Panc1 (cell line): ENCODE data around the gene RAD21L1. TPM values are rescaled to one million over a fixed set of nuclear protein-coding genes. Genes with fewer than 3 reads are reported as not detected.

Experiments used
- ATAC-seq: fragments of 200-7000 bp; cut with Tn5 transposase; 2 replicates; pipeline ENCODE4 v1.9.1; 2020; ENCODE audit warnings: mild to moderate bottlenecking, moderate library complexity
- BruUV-seq: library from RNA; stranded (reverse); fragments of 400-500 nt; replicated peaks from 2 replicates; lab custom pipeline; 2021; lab: Mats Ljungman, UMichigan
- CTCF ChIA-PET: fragments of 300-600 bp; sonication (Branson Sonifier 250); formaldehyde crosslinking; loops from one replicate; lab custom pipeline; 2022; ENCODE audit warnings: antibody characterized with exemption; lab: Charles Lee
- POLR2A ChIA-PET: fragments of 300-600 bp; sonication (Branson Sonifier 250); formaldehyde crosslinking; loops from one replicate; lab custom pipeline; 2022; ENCODE audit warnings: antibody characterized with exemption; lab: Charles Lee
- DNase-seq: peaks from one replicate; pipeline ENCODE4 v3.0.0-alpha.2; 2010; ENCODE audit warnings: low read depth, low spot score
- H3K27ac ChIP-seq: 2 replicates; pipeline ENCODE4 v1.5.1; 2011; ENCODE audit warnings: mild to moderate bottlenecking, low read length, inconsistent platforms
- H3K27me3 ChIP-seq: fragments of 200-500 bp; sonication (Bioruptor generic); 2 replicates; pipeline ENCODE4 v1.6.0; 2014; ENCODE audit warnings: low read length, inconsistent platforms; ENCODE audit not compliant: control insufficient read depth, insufficient read depth
- H3K36me3 ChIP-seq: fragments of 200-500 bp; sonication (Bioruptor generic); 2 replicates; pipeline ENCODE4 v1.5.1; 2014; ENCODE audit warnings: inconsistent platforms, mild to moderate bottlenecking, low read length, moderate library complexity; ENCODE audit not compliant: control insufficient read depth, insufficient read depth
- H3K4me1 ChIP-seq: 2 replicates; pipeline ENCODE4 v1.5.1; 2011; ENCODE audit warnings: inconsistent platforms, mild to moderate bottlenecking, low read length, moderate library complexity; ENCODE audit not compliant: control insufficient read depth, insufficient read depth
- H3K4me3 ChIP-seq, 2 experiments: 2 replicates each; pipeline ENCODE4 v1.5.1; 2011 to 2012; ENCODE audit warnings: low read depth in 2 of 2, low read length in 2 of 2, mild to moderate bottlenecking in 2 of 2, inconsistent platforms in 1 of 2, moderate library complexity in 1 of 2
- H3K9me3 ChIP-seq: fragments of 200-500 bp; sonication (Bioruptor generic); 2 replicates; pipeline ENCODE4 v1.5.1; 2014; ENCODE audit warnings: low read depth, mild to moderate bottlenecking, inconsistent platforms, low read length, moderate library complexity; ENCODE audit not compliant: control insufficient read depth, insufficient read depth
- POLR2AphosphoS5 ChIP-seq: IDR thresholded peaks from 2 replicates; pipeline ENCODE4 v1.6.1; 2012; ENCODE audit warnings: mild to moderate bottlenecking, low read depth, low read length, moderate library complexity
- SIN3A ChIP-seq: IDR thresholded peaks from 2 replicates; pipeline ENCODE4 v1.6.1; 2012; ENCODE audit warnings: low read depth, mild to moderate bottlenecking, low read length, moderate library complexity, borderline replicate concordance; ENCODE audit not compliant: insufficient read depth
- TCF7L2 ChIP-seq: IDR thresholded peaks from 2 replicates; pipeline ENCODE4 v1.6.1; 2011; ENCODE audit warnings: mild to moderate bottlenecking, low read depth, low read length, inconsistent platforms
- in situ Hi-C: cut with HindIII; loops from 2 replicates; pipeline ENCODE4 v1.10.0; 2016; ENCODE audit warnings: low sequenced_read_pairs, low pct_unique_long_range_greater_than_20kb
- intact Hi-C: fragments of 100-400 bp; cut with micrococcal nuclease; formaldehyde crosslinking; loops from one replicate; pipeline ENCODE4 v1.10.0; 2022; ENCODE audit not compliant: unreplicated experiment
- total RNA-seq: library from RNA; stranded (reverse); gene quantifications from one replicate; pipeline ENCODE4 v1.2.1, GENCODE V29; 2021; ENCODE audit not compliant: unreplicated experiment
- TF ChIP-seq, protein P1 (sequence below), 2 experiments: IDR thresholded peaks; 2 replicates each; pipeline ENCODE4 v1.6.1; 2011 to 2012; ENCODE audit warnings: low read depth in 2 of 2, control low read depth in 1 of 2, low read length in 1 of 2, mild to moderate bottlenecking in 1 of 2, moderate library complexity in 1 of 2; ENCODE audit not compliant: insufficient read depth in 1 of 2
- TF ChIP-seq, protein P2 (sequence below): fragments of 450-650 bp; IDR thresholded peaks from 2 replicates; pipeline ENCODE4 v1.5.1; 2017; ENCODE audit warnings: mild to moderate bottlenecking

RAD21L1 gene
- total RNA-seq, 1 experiment from 2014 or later, result 1.0 TPM

DNA sequence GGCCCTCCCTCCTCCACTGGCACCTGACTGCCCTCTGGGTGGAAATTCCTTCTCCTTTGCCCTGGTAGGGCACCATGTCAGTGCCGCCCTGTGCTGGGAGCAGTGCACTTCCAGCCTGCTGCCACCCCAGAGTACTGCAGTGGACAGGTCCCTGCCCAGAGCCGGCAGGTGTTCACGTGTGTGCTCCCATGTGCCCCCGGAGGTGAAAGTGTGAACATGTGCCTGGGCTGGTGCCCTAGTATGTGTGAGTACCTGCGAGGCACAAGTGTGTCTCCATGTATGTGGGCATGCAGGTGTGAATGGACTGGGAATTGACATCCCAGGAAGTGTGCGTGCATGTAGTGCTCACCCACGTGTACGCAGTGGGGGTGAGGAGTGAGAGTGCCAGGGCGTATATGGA is 73.7 kb downstream of the RAD21L1 start:
- TF ChIP-seq TCF7L2 (no peak), POLR2AphosphoS5 (no peak), SIN3A (no peak)
- TF ChIP-seq, protein P1, sequence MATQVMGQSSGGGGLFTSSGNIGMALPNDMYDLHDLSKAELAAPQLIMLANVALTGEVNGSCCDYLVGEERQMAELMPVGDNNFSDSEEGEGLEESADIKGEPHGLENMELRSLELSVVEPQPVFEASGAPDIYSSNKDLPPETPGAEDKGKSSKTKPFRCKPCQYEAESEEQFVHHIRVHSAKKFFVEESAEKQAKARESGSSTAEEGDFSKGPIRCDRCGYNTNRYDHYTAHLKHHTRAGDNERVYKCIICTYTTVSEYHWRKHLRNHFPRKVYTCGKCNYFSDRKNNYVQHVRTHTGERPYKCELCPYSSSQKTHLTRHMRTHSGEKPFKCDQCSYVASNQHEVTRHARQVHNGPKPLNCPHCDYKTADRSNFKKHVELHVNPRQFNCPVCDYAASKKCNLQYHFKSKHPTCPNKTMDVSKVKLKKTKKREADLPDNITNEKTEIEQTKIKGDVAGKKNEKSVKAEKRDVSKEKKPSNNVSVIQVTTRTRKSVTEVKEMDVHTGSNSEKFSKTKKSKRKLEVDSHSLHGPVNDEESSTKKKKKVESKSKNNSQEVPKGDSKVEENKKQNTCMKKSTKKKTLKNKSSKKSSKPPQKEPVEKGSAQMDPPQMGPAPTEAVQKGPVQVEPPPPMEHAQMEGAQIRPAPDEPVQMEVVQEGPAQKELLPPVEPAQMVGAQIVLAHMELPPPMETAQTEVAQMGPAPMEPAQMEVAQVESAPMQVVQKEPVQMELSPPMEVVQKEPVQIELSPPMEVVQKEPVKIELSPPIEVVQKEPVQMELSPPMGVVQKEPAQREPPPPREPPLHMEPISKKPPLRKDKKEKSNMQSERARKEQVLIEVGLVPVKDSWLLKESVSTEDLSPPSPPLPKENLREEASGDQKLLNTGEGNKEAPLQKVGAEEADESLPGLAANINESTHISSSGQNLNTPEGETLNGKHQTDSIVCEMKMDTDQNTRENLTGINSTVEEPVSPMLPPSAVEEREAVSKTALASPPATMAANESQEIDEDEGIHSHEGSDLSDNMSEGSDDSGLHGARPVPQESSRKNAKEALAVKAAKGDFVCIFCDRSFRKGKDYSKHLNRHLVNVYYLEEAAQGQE (IDR thresholded peaks at IDR 0.05; ENCODE audit: insufficient read depth in 1 of 2, low read depth in 2 of 2, low read length in 1 of 2), result no peak
- TF ChIP-seq, protein P2, sequence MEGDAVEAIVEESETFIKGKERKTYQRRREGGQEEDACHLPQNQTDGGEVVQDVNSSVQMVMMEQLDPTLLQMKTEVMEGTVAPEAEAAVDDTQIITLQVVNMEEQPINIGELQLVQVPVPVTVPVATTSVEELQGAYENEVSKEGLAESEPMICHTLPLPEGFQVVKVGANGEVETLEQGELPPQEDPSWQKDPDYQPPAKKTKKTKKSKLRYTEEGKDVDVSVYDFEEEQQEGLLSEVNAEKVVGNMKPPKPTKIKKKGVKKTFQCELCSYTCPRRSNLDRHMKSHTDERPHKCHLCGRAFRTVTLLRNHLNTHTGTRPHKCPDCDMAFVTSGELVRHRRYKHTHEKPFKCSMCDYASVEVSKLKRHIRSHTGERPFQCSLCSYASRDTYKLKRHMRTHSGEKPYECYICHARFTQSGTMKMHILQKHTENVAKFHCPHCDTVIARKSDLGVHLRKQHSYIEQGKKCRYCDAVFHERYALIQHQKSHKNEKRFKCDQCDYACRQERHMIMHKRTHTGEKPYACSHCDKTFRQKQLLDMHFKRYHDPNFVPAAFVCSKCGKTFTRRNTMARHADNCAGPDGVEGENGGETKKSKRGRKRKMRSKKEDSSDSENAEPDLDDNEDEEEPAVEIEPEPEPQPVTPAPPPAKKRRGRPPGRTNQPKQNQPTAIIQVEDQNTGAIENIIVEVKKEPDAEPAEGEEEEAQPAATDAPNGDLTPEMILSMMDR, result no peak
- intact Hi-C loops, result no loop called here
- Histone ChIP-seq H3K27me3 (no peaks in the 10 kb centered on the region), H3K27ac (no peak overlapping the region), H3K9me3 (no peaks in the 10 kb centered on the region), H3K4me1 (peaks cover 3% of the 10 kb centered on the region), H3K36me3 (no peaks in the 10 kb centered on the region), H3K4me3 (no peak overlapping the region)
- ChIA-PET POLR2A (no interaction called here), CTCF (no interaction called here)
- in situ Hi-C loops, result no loop called here
- no peak for DNase-seq
- ATAC-seq, result peak; percentile 69
- no TSS peak for BruUV-seq

DNA sequence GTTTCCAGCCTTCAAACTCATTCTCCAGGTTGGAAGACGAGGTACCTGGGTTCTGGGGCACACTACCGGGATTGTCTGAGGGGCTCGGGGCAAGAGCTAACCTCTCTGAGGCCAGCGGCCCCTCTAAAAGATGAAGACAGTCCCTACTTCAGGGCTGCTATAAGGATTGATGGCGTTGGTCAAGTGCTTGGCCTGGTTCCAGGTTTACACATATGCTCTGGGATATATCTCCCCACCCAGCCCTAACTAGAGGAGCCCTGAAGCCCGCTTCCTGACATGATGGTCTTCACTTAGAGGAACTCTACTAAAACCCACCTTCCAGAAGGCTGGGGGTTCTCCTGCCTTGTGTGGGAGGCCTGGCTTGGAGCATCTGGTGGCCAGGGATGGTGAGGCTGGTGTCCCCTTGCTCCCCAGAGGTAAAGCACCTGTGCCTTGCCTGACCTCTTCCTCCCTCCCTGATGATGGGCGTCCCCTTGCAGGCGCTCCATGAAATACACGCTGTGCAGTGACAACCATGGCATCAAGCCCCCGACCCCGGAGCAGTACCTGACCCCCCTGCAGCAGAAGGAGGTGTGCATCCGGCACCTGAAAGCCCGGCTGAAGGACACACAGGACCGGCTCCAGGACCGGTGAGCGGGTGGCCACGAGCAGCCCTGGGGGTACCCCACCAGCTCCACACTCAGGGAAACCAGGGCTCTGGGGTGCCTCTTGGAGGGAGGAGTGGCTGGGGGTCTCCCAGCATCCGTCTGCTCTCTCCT is 74.4 kb downstream of the RAD21L1 start:
- no peaks in the 10 kb centered on the region for H3K36me3 ChIP-seq
- no peaks in the 10 kb centered on the region for H3K9me3 ChIP-seq
- no peak overlapping the region for H3K27ac ChIP-seq
- peaks cover 3% of the 10 kb centered on the region for H3K4me1 ChIP-seq
- ChIA-PET CTCF (interaction anchor here (0.5 to 0.6 kb wide), 2 partner anchors 83 to 87 kb away, joined by 3 to 4 read pairs; no protein-coding TSS in a partner anchor), POLR2A (no interaction called here)
- TF ChIP-seq, protein P1 (IDR thresholded peaks at IDR 0.05; ENCODE audit: insufficient read depth in 1 of 2, low read depth in 2 of 2, low read length in 1 of 2), result no peak
- no peak for TF ChIP-seq SIN3A
- no peak for TF ChIP-seq TCF7L2
- TF ChIP-seq POLR2AphosphoS5, result no peak
- TF ChIP-seq, protein P2, result no peak
- no peaks in the 10 kb centered on the region for H3K27me3 ChIP-seq
- intact Hi-C loops, result no loop called here
- no TSS peak for BruUV-seq
- DNase-seq, result no peak
- in situ Hi-C loops, result no loop called here
- no peak for ATAC-seq
- H3K4me3 ChIP-seq, result no peak overlapping the region
